K562 (cell line): ENCODE measurements around the gene EPN3. TPM values are rescaled to one million over a fixed set of nuclear protein-coding genes. Genes with fewer than 3 reads are reported as not detected.

Experiments used
- ATAC-seq: fragments of 200-7000 bp; cut with Tn5 transposase; 3 replicates; pipeline ENCODE4 v1.9.1; 2020; ENCODE audit warnings: moderate library complexity
- BruUV-seq: library from RNA; stranded (reverse); fragments of 400-500 nt; replicated peaks from 2 replicates; lab custom pipeline; 2021; lab: Mats Ljungman, UMichigan
- CTCF ChIA-PET: fragments of 300-600 bp; formaldehyde crosslinking; extraction: SDS; loops from one replicate; lab custom pipeline; 2021; ENCODE audit warnings: low intra/inter-chr PET ratio; lab: Yijun Ruan, JAX
- POLR2A ChIA-PET: fragments of 300-600, 350-650 bp; sonication (Branson Sonifier 250); formaldehyde crosslinking; extraction: SDS; loops from one replicate; lab custom pipeline; 2021; ENCODE audit warnings: antibody characterized with exemption, inconsistent platforms; lab: Yijun Ruan, JAX
- DNase-seq, 4 experiments: peaks; one replicate each; pipeline versions ENCODE4 v3.0.0 to v3.0.0-alpha.2; 2011 to 2018; ENCODE audit warnings: low spot score in 3 of 4, mixed read lengths in 3 of 4; ENCODE audit errors: extremely low read depth in 1 of 4
- FAIRE-seq: peaks from 2 replicates; lab custom pipeline; 2011; peaks lifted over from hg19 to GRCh38; lab: Jason Lieb, UNC
- H2AFZ ChIP-seq: 2 replicates; pipeline ENCODE4 v1.6.0; 2011; ENCODE audit warnings: low read depth, low read length, control low read depth, inconsistent platforms
- H3K27ac ChIP-seq: fragments of 200-600 bp; 3 replicates; pipeline ENCODE4 v1.8.0; 2011; ENCODE audit warnings: low read depth, mild to moderate bottlenecking, control low read depth, inconsistent platforms, low read length, moderate library complexity, mixed read lengths; ENCODE audit errors: extremely low read depth
- H3K27me3 ChIP-seq, 2 experiments: fragments of 300-600 bp in 1 of 2; 2 replicates in 1 of 2; 3 replicates in 1 of 2; pipeline versions ENCODE4 v1.6.0 to v1.8.0; 2011; ENCODE audit warnings: inconsistent platforms in 2 of 2, low read length in 2 of 2, mild to moderate bottlenecking in 1 of 2, mixed read lengths in 1 of 2, moderate library complexity in 1 of 2; ENCODE audit not compliant: control insufficient read depth in 2 of 2, insufficient read depth in 2 of 2
- H3K36me3 ChIP-seq: fragments of 300-600 bp; 3 replicates; pipeline ENCODE4 v1.8.0; 2011; ENCODE audit warnings: mild to moderate bottlenecking, low read length, inconsistent platforms; ENCODE audit not compliant: control insufficient read depth, insufficient read depth
- H3K4me1 ChIP-seq, 2 experiments: fragments of 200-600 bp in 1 of 2; replicated peaks in 1 of 2; 2 replicates in 1 of 2; 3 replicates in 1 of 2; pipeline versions ENCODE4 v1.5.1 to v1.8.0; 2011; ENCODE audit warnings: inconsistent platforms in 2 of 2, low read length in 2 of 2, mild to moderate bottlenecking in 1 of 2, mixed read lengths in 1 of 2, moderate library complexity in 1 of 2; ENCODE audit not compliant: control insufficient read depth in 2 of 2, insufficient read depth in 2 of 2
- H3K4me2 ChIP-seq: 2 replicates; pipeline ENCODE4 v1.6.1; 2011; ENCODE audit warnings: low read length, control low read depth, inconsistent platforms, mixed read lengths; ENCODE audit not compliant: insufficient read depth
- H3K4me3 ChIP-seq: fragments of 200-600 bp; sonication (generic), shearing (Covaris generic); 2 replicates; pipeline ENCODE4 v1.5.1; 2016; ENCODE audit warnings: control low read depth, inconsistent platforms
- H3K79me2 ChIP-seq: fragments of 200-600 bp; 3 replicates; pipeline ENCODE4 v1.8.0; 2011; ENCODE audit warnings: low read length, inconsistent platforms; ENCODE audit not compliant: control insufficient read depth, insufficient read depth
- H3K9ac ChIP-seq, 2 experiments: 2 replicates each; pipeline versions ENCODE4 v1.6.0 to v1.6.1; 2011; ENCODE audit warnings: low read depth in 2 of 2, low read length in 2 of 2, control low read depth in 1 of 2, inconsistent platforms in 1 of 2, mild to moderate bottlenecking in 1 of 2, mixed read lengths in 1 of 2; ENCODE audit not compliant: insufficient read depth in 1 of 2
- H3K9me1 ChIP-seq: one replicate; pipeline ENCODE4 v1.6.0; 2011; ENCODE audit warnings: inconsistent platforms, mild to moderate bottlenecking, low read length, moderate library complexity; ENCODE audit not compliant: control insufficient read depth, insufficient read depth
- H3K9me3 ChIP-seq: replicated peaks from 2 replicates; pipeline ENCODE4 v1.5.1; 2011; ENCODE audit warnings: low read depth, low read length, inconsistent platforms; ENCODE audit not compliant: control insufficient read depth, insufficient read depth
- H4K20me1 ChIP-seq: replicated peaks from 2 replicates; pipeline ENCODE4 v1.6.1; 2011; ENCODE audit warnings: low read length, inconsistent platforms, mixed read lengths; ENCODE audit not compliant: control insufficient read depth, insufficient read depth
- ETS1 ChIP-seq: conservative IDR thresholded peaks from 2 replicates; pipeline ENCODE4 v1.6.1; 2011; ENCODE audit warnings: low read depth, mild to moderate bottlenecking, low read length; ENCODE audit not compliant: control insufficient read depth
- PKNOX1 ChIP-seq: fragments of 450-650 bp; IDR thresholded peaks from 2 replicates; pipeline ENCODE4 v1.6.1; 2016
- ZNF274 ChIP-seq: IDR thresholded peaks from 2 replicates; pipeline ENCODE4 v1.6.1; 2011; ENCODE audit warnings: low read depth, mild to moderate bottlenecking, low read length, moderate library complexity, borderline replicate concordance
- WGBS: fragments of 100-300 bp; shearing (Covaris generic); methylation state at CpG from one replicate; pipeline ENCODE4 v1.1.6; 2016; ENCODE audit warnings: low coverage, mixed read lengths; ENCODE audit not compliant: insufficient coverage; ENCODE audit errors: missing lambda C conversion rate; 5-methylcytosine and 5-hydroxymethylcytosine counted together
- in situ Hi-C: fragments of 300-500 bp; cut with MboI; formaldehyde crosslinking; loops from 4 replicates; pipeline ENCODE4 v1.15.0; 2018; ENCODE audit warnings: inconsistent platforms, mixed read lengths
- intact Hi-C: fragments of 100-400 bp; cut with micrococcal nuclease; formaldehyde crosslinking; loops from 2 replicates; pipeline ENCODE4 v1.14.2; 2022
- polyA plus RNA-seq, 8 experiments: library from polyadenylated mRNA; depleted of rRNA in 4 of 8; stranded (reverse) in 5 of 8; unstranded in 3 of 8; fragments of >200 nt; fragmentation: Nextera tagmentation in 2 of 8; fragmentation: Illumina TruSeq in 1 of 8; extraction: Ambion mirVana in 2 of 8; extraction: Trizol in 1 of 8; gene quantifications; 2 replicates each; pipeline versions ENCODE4 v1.2.1 to v1.2.3, GENCODE V29; 2011 to 2014; ENCODE audit warnings: inconsistent platforms in 1 of 8, missing spikeins in 1 of 8
- total RNA-seq, 7 experiments: library from RNA; depleted of rRNA in 6 of 7; stranded (reverse); fragments of >200 nt in 6 of 7; fragmentation: Illumina TruSeq in 2 of 7; extraction: Trizol in 2 of 7; gene quantifications; 2 replicates each; pipeline versions ENCODE4 v1.2.1 to v1.2.3, GENCODE V29; 2011 to 2021; ENCODE audit warnings: low replicate concordance in 1 of 7

EPN3 gene
- total and polyA plus RNA-seq, 9 of the 15 experiments (the other 6 are each of a cell fraction or from before 2014, with no cell fraction given) = 0.16 TPM; not detected in 8

GRCh38 chr17:50580646-50581045, 48.1 kb downstream of the EPN3 start:
- Histone ChIP-seq H4K20me1 (peaks cover 17% of the 10 kb centered on the region), H3K9ac (no peak overlapping the region; a peak in 1 of 4 replicates), H3K36me3 (no peaks in the 10 kb centered on the region), H3K9me3 (no peaks in the 10 kb centered on the region; the same call in 1 of the 2 replicates), H2AFZ (no peak overlapping the region), H3K79me2 (no peaks in the 10 kb centered on the region), H3K9me1 (no peaks in the 10 kb centered on the region), H3K4me1 (peaks cover 7 to 20% of the 10 kb centered on the region in 2 experiments; a peak in 3 of 5 replicates), H3K4me2 (no peak overlapping the region), H3K27ac (no peak overlapping the region), H3K27me3 (peaks cover 26 to 92% of the 10 kb centered on the region in 2 experiments; a peak in 4 of 5 replicates), H3K4me3 (no peak overlapping the region)
- BruUV-seq = no TSS peak
- POLR2A ChIA-PET = interaction anchor here (0.8 kb wide), 1 partner anchor 43 kb away, joined by 4 read pairs; no protein-coding TSS in a partner anchor
- CTCF ChIA-PET = no interaction called here
- no peak for FAIRE-seq
- WGBS = 15% methylated on average over 9 of the region's 9 CpGs
- in situ Hi-C loops (no loop called here), intact Hi-C loops (no loop called here)
- DNase-seq = no peak
- no peak for ATAC-seq
- 0 out of 2 replicates have a peak, but pooled peaks have one; percentile 19 for TF ChIP-seq PKNOX1
- TF ChIP-seq ETS1 = no peak
- no peak for TF ChIP-seq ZNF274
